Duodenal mucosa (tissue), 2 donors: ENCODE measurements around the gene SHCBP1L.

Source experiments
- H3K27ac ChIP-seq: one replicate; pipeline ENCODE4 v1.7.0; 2013; ENCODE audit warnings: low read depth, low read length
- H3K27me3 ChIP-seq, 2 donors: one replicate each; pipeline ENCODE4 v1.7.0; 2013; ENCODE audit warnings: low read length in 2 of 2, control low read depth in 1 of 2; ENCODE audit not compliant: insufficient read depth in 2 of 2, control insufficient read depth in 1 of 2
- H3K36me3 ChIP-seq, 2 donors: one replicate each; pipeline ENCODE4 v1.7.0; 2013; ENCODE audit warnings: low read length in 2 of 2, control low read depth in 1 of 2; ENCODE audit not compliant: insufficient read depth in 2 of 2, control insufficient read depth in 1 of 2
- H3K4me1 ChIP-seq, 2 donors: one replicate each; pipeline ENCODE4 v1.7.0; 2013; ENCODE audit warnings: low read length in 2 of 2, control low read depth in 1 of 2; ENCODE audit not compliant: insufficient read depth in 2 of 2, control insufficient read depth in 1 of 2
- H3K4me3 ChIP-seq, 2 donors: one replicate each; pipeline ENCODE4 v1.7.0; 2013; ENCODE audit warnings: low read length in 2 of 2, low read depth in 1 of 2
- H3K9ac ChIP-seq, 2 donors: one replicate each; pipeline ENCODE4 v1.7.0; 2013; ENCODE audit warnings: low read length in 2 of 2, low read depth in 1 of 2
- H3K9me3 ChIP-seq, 2 donors: one replicate each; pipeline ENCODE4 v1.7.0; 2013; ENCODE audit warnings: low read length in 2 of 2, control low read depth in 1 of 2; ENCODE audit not compliant: control insufficient read depth in 1 of 2

SHCBP1L gene

DNA sequence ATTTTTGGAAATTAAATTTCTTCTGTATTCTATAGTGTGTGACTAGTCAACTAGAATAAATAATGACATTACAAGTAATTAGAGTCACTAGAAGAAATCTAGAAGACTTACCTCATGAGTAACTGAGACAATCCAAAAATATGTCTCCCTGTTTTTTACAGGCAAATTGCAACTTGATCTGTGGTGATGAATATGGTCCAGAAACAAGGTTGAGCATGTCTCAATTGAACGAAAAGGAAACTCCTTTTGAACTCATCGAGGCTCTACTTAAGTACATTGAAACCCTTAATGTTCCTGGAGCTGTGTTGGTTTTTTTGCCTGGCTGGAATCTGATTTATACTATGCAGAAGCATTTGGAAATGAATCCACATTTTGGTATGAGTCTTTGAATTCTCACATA is 77.1 kb downstream of the SHCBP1L start:
- H3K9me3 ChIP-seq, result no peaks in the 10 kb centered on the region
- no peak overlapping the region for H3K4me3 ChIP-seq
- no peaks in the 10 kb centered on the region for H3K27me3 ChIP-seq
- H3K9ac ChIP-seq, result no peak overlapping the region
- H3K4me1 ChIP-seq, result no peaks in the 10 kb centered on the region
- H3K36me3 ChIP-seq, result peaks cover 53 to 97% of the 10 kb centered on the region in 2 donors
- H3K27ac ChIP-seq, result no peak overlapping the region

DNA sequence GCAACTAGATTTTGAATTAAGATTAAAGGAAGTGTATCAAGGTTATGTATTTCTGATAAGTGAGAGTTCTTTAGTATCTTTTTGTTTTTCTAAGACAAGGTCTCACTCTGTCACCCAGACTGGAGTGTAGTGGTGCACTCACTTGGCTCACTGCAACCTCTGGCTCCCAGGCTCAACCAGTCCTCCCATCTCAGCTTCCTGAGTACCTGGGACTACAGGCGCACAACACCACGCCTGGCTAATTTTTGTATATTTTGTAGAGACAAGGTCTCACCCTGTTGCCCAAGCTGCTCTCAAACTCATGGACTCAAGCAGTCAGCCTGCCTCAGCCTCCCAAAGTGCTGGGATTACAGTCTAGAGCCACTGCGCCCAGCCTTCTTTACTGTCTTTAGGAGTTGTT is 80.1 kb downstream of the SHCBP1L start:
- Histone ChIP-seq H3K27ac (no peak overlapping the region), H3K4me3 (no peak overlapping the region), H3K36me3 (peaks cover 46 to 92% of the 10 kb centered on the region in 2 donors), H3K9me3 (no peaks in the 10 kb centered on the region), H3K9ac (no peak overlapping the region), H3K27me3 (no peaks in the 10 kb centered on the region), H3K4me1 (no peaks in the 10 kb centered on the region)

- Histone ChIP-seq H3K4me3 (no peak overlapping the region), H3K4me1 (no peaks in the 10 kb centered on the region), H3K9me3 (no peaks in the 10 kb centered on the region), H3K9ac (no peak overlapping the region), H3K36me3 (peaks cover 41 to 91% of the 10 kb centered on the region in 2 donors), H3K27me3 (no peaks in the 10 kb centered on the region), H3K27ac (no peak overlapping the region)
These were observed 83.7 kb downstream of the SHCBP1L start for GRCh38 chr1:182869241-182869666.

GRCh38 chr1:182867861-182868260 is 85.1 kb downstream of the SHCBP1L start:
- Histone ChIP-seq H3K27ac (no peak overlapping the region), H3K4me3 (no peak overlapping the region), H3K9me3 (no peaks in the 10 kb centered on the region), H3K36me3 (peaks cover 37 to 91% of the 10 kb centered on the region in 2 donors), H3K27me3 (no peaks in the 10 kb centered on the region), H3K4me1 (no peaks in the 10 kb centered on the region), H3K9ac (no peak overlapping the region)

DNA sequence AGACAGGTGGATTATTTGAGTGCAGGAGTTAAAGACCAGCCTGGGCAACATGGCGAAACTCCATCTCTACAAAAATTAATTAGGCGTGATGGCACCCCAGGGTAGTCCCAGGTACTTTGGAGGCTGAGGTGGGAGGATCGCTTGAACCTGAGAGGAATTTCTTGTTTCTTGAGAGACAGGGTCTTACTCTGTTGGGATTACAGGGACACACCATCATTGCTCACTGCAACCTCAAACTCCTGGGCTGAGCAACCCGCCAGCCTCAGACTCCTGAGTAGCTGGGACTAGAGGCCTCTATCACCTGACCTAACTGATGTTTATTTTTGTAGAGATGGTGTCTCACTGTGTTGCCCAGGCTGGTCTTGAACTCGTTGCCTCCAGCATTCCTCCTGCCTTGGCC is 89.0 kb downstream of the SHCBP1L start:
- no peaks in the 10 kb centered on the region for H3K27me3 ChIP-seq
- H3K4me3 ChIP-seq, result no peak overlapping the region
- H3K9ac ChIP-seq, result no peak overlapping the region
- H3K27ac ChIP-seq, result no peak overlapping the region
- H3K36me3 ChIP-seq, result peaks cover 46 to 96% of the 10 kb centered on the region in 2 donors
- H3K9me3 ChIP-seq, result no peaks in the 10 kb centered on the region
- H3K4me1 ChIP-seq, result no peaks in the 10 kb centered on the region

DNA sequence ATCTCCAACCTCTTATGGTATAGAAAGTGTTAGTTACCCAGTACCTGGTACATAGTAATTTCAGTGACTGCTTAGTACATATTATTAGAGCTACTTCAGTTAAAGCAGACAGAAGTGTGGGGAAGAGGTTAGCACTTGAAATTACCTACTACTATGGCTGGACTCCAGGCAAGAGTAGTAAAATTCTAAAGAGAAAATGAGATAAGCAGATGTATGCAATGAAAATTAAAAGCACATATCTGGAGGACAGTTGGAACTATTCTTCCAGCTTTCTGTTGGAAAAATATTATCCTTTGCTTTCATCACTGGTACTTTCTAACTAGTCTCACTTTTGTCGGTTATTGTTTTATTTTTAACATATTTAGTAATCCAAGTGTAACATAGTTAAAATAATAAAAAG is 90.1 kb downstream of the SHCBP1L start:
- Histone ChIP-seq H3K27me3 (no peaks in the 10 kb centered on the region), H3K9me3 (no peaks in the 10 kb centered on the region), H3K4me3 (no peak overlapping the region), H3K4me1 (no peaks in the 10 kb centered on the region), H3K36me3 (peaks cover 54 to 96% of the 10 kb centered on the region in 2 donors), H3K27ac (no peak overlapping the region), H3K9ac (no peak overlapping the region)

- Histone ChIP-seq H3K27me3 (no peaks in the 10 kb centered on the region), H3K36me3 (peaks cover 61 to 96% of the 10 kb centered on the region in 2 donors), H3K27ac (no peak overlapping the region)
These were observed 91.0 kb downstream of the SHCBP1L start for GRCh38 chr1:182861994-182862393.

GRCh38 chr1:182860658-182861057 is 92.3 kb downstream of the SHCBP1L start:
- Histone ChIP-seq H3K27me3 (no peaks in the 10 kb centered on the region), H3K9ac (no peak overlapping the region), H3K4me1 (no peaks in the 10 kb centered on the region), H3K36me3 (peaks cover 64 to 98% of the 10 kb centered on the region in 2 donors), H3K27ac (no peak overlapping the region), H3K4me3 (no peak overlapping the region), H3K9me3 (no peaks in the 10 kb centered on the region)

More at GRCh38 chr1:182861994-182862393, 91.0 kb downstream of the SHCBP1L start:
- no peak overlapping the region for H3K9ac ChIP-seq
- no peaks in the 10 kb centered on the region for H3K9me3 ChIP-seq
- no peaks in the 10 kb centered on the region for H3K4me1 ChIP-seq
- no peak overlapping the region for H3K4me3 ChIP-seq

DNA sequence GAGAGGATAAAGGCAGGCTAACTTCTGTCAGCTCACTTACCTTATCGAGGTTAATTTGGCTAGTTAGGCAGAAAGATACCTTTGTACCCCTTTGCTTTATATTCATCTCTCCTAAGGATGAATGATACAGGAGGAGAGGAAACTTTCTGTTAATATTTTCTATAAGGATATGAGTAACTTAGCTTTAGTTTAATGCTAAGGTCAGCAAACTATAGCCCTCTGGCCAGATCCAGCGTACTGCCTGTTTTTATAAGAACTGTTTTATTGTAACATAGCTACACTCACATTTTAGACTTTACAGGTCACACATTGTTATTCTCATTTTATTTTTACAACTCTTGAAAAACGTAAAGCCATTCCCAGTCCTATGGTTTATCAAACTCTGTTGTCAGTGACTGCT is 95.8 kb downstream of the SHCBP1L start:
- H3K9ac ChIP-seq, result no peak overlapping the region
- H3K9me3 ChIP-seq, result no peaks in the 10 kb centered on the region
- no peak overlapping the region for H3K27ac ChIP-seq
- no peak overlapping the region for H3K4me3 ChIP-seq
- no peaks in the 10 kb centered on the region for H3K4me1 ChIP-seq
- H3K36me3 ChIP-seq, result peaks cover 74 to 98% of the 10 kb centered on the region in 2 donors
- H3K27me3 ChIP-seq, result no peaks in the 10 kb centered on the region

DNA sequence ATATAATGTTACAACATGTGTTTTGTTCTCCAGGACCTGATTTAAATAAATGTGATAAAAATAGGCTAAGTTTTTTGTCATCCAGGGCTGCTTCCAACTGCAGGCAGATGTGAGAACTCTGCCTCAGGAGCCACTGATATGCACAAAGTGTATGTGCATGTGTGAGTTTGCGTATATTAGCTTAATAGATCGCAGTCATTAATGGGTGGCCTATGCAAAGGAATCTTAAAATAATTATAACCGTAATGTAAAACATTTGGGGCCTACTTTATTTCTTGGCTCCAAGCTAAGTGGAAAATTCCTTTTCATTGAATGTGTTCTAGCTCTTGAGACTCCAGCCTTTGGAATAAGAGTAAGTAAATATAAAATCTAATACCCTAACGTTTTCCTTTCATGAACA is 97.1 kb downstream of the SHCBP1L start:
- Histone ChIP-seq H3K27ac (no peak overlapping the region), H3K4me1 (no peaks in the 10 kb centered on the region)

DNA sequence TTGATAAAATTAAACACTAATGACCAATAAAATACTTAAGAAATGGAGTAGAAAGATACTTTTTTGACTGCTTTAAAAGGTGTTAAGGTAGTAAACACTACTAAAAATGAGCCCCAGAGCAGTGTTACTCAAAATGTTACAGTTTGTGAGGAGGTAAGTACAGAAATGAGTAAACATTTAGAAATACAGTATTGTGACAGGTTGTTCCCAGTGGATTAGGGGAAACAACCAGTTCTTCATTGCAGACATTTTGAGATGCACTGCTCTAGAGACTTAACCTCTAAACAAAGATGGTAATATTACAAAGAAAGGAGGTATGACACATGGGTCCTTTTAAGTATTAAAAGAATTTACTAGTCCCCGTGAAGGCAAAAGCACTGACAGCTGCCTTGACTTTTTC is 101.1 kb downstream of the SHCBP1L start:
- Histone ChIP-seq H3K9ac (no peak overlapping the region), H3K4me3 (no peak overlapping the region), H3K27me3 (no peaks in the 10 kb centered on the region), H3K9me3 (no peaks in the 10 kb centered on the region), H3K4me1 (no peaks in the 10 kb centered on the region), H3K36me3 (peaks cover 53 to 93% of the 10 kb centered on the region in 2 donors), H3K27ac (no peak overlapping the region)

More for the DNA sequence above, 97.1 kb downstream of the SHCBP1L start:
- H3K9ac ChIP-seq, result no peak overlapping the region
- no peaks in the 10 kb centered on the region for H3K27me3 ChIP-seq
- H3K36me3 ChIP-seq, result peaks cover 69 to 99% of the 10 kb centered on the region in 2 donors
- H3K9me3 ChIP-seq, result no peaks in the 10 kb centered on the region
- H3K4me3 ChIP-seq, result no peak overlapping the region
